Vagina (tissue), 2 donors: ENCODE results near the gene IFT88.

Experiments
- CTCF ChIP-seq, 3 experiments: fragments of 450-650 bp in 2 of 3; fragments of 200-600 bp in 1 of 3; sonication (generic) in 1 of 3; IDR thresholded peaks; one replicate each; pipeline ENCODE4 v1.5.1; 2017 to 2019; ENCODE audit warnings: antibody characterized with exemption in 3 of 3, mild to moderate bottlenecking in 2 of 3, moderate library complexity in 2 of 3
- POLR2A ChIP-seq, 2 donors: fragments of 450-650 bp; IDR thresholded peaks; one replicate each; pipeline ENCODE4 v1.6.1; 2017; ENCODE audit warnings: antibody characterized with exemption in 2 of 2, mild to moderate bottlenecking in 2 of 2, moderate library complexity in 2 of 2
- POLR2AphosphoS5 ChIP-seq, 2 donors: sonication (generic); formaldehyde crosslinking; IDR thresholded peaks; one replicate each; pipeline ENCODE4 v1.9.0; 2017; ENCODE audit warnings: antibody characterized with exemption in 2 of 2, mild to moderate bottlenecking in 2 of 2, low read depth in 1 of 2; ENCODE audit not compliant: insufficient read depth in 1 of 2

DNA sequence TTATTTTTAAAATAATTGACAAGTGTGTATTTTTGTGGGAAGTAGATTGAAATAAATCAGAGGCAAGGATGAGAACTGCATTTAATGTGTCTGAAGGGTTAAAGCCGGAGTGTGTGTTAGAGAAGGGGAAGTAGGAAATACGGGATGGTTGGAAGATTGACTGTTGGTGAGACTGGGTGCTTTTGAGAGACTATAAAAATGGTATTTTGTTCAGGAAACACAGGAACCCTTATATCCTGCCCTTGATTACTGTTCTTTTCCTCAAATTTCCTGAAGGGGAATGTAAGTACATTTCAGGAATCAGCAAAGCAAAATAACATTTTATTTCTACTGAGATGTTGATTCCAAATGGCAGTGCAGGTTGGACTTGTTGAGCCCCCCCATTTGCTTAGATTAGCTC is 15.1 kb downstream of the IFT88 start:
- TF ChIP-seq CTCF (IDR thresholded peaks at IDR 0.05) (no peak), POLR2A (IDR thresholded peaks at IDR 0.05) (no peak), POLR2AphosphoS5 (IDR thresholded peaks at IDR 0.05; ENCODE audit: insufficient read depth in 1 of 2, low read depth in 1 of 2) (no peak)
